Astrocyte (in vitro differentiated cells and primary cell): ENCODE results near the gene AP4S1. TPM values are rescaled to one million over a fixed set of nuclear protein-coding genes. Genes with fewer than 3 reads are reported as not detected.
"Not testable (repeated sequence)": the region's sequence is repeated elsewhere in the genome, so short reads cannot be mapped to it uniquely, and the experiment has no call there.

Experiments
- DNase-seq: peaks from one replicate; pipeline ENCODE4 v3.0.0-alpha.2; 2010; ENCODE audit warnings: low read depth
- FAIRE-seq: peaks from 2 replicates; lab custom pipeline; 2011; peaks lifted over from hg19 to GRCh38; lab: Jason Lieb, UNC
- H2AFZ ChIP-seq: 2 replicates; pipeline ENCODE4 v1.6.0; 2012; ENCODE audit warnings: low read depth, low read length, inconsistent platforms
- H3K27ac ChIP-seq: 2 replicates; pipeline ENCODE4 v1.5.1; 2011; ENCODE audit warnings: low read depth, low read length, inconsistent platforms
- H3K27me3 ChIP-seq: 2 replicates; pipeline ENCODE4 v1.6.0; 2011; ENCODE audit warnings: low read length, inconsistent platforms; ENCODE audit not compliant: insufficient read depth
- H3K36me3 ChIP-seq: 2 replicates; pipeline ENCODE4 v1.5.1; 2011; ENCODE audit warnings: low read length, inconsistent platforms; ENCODE audit not compliant: insufficient read depth
- H3K4me1 ChIP-seq: 2 replicates; pipeline ENCODE4 v1.5.1; 2011; ENCODE audit warnings: low read length, inconsistent platforms; ENCODE audit not compliant: insufficient read depth
- H3K4me2 ChIP-seq: 2 replicates; pipeline ENCODE4 v1.6.0; 2012; ENCODE audit warnings: low read length, inconsistent platforms
- H3K4me3 ChIP-seq: 2 replicates; pipeline ENCODE4 v1.5.1; 2011; ENCODE audit warnings: low read depth, mild to moderate bottlenecking, low read length, inconsistent platforms; ENCODE audit not compliant: insufficient read depth
- H3K79me2 ChIP-seq: 2 replicates; pipeline ENCODE4 v1.6.0; 2012; ENCODE audit warnings: mild to moderate bottlenecking, low read length, inconsistent platforms; ENCODE audit not compliant: insufficient read depth
- H3K9ac ChIP-seq: 2 replicates; pipeline ENCODE4 v1.6.0; 2012; ENCODE audit warnings: mild to moderate bottlenecking, low read length, inconsistent platforms
- H3K9me3 ChIP-seq: 2 replicates; pipeline ENCODE4 v1.5.1; 2012; ENCODE audit warnings: low read depth, mild to moderate bottlenecking, low read length, inconsistent platforms; ENCODE audit not compliant: insufficient read depth
- H4K20me1 ChIP-seq: 2 replicates; pipeline ENCODE4 v1.6.0; 2012; ENCODE audit warnings: low read length, inconsistent platforms; ENCODE audit not compliant: insufficient read depth
- H3K27ac Mint-ChIP-seq: one replicate; pipeline ENCODE4 v1.8.0; 2021; ENCODE audit warnings: mild to moderate bottlenecking, mixed read lengths; ENCODE audit not compliant: unreplicated experiment
- H3K27me3 Mint-ChIP-seq: one replicate; pipeline ENCODE4 v1.8.0; 2021; ENCODE audit warnings: low read depth, mixed read lengths; ENCODE audit not compliant: unreplicated experiment
- H3K36me3 Mint-ChIP-seq: one replicate; pipeline ENCODE4 v1.8.0; 2021; ENCODE audit warnings: low read depth, mixed read lengths; ENCODE audit not compliant: unreplicated experiment
- H3K4me1 Mint-ChIP-seq: one replicate; pipeline ENCODE4 v1.8.0; 2021; ENCODE audit warnings: low read depth, mixed read lengths; ENCODE audit not compliant: unreplicated experiment
- H3K4me3 Mint-ChIP-seq: one replicate; pipeline ENCODE4 v1.8.0; 2021; ENCODE audit warnings: mild to moderate bottlenecking, moderate library complexity, mixed read lengths; ENCODE audit not compliant: unreplicated experiment
- H3K9me3 Mint-ChIP-seq: one replicate; pipeline ENCODE4 v1.8.0; 2021; ENCODE audit warnings: mild to moderate bottlenecking, mixed read lengths; ENCODE audit not compliant: unreplicated experiment
- CTCF ChIP-seq: IDR thresholded peaks from 2 replicates; pipeline ENCODE4 v1.5.1; 2011; ENCODE audit warnings: low read depth, mild to moderate bottlenecking, inconsistent platforms, low read length, moderate library complexity; ENCODE audit not compliant: insufficient read depth
- EZH2 ChIP-seq: IDR thresholded peaks from 2 replicates; pipeline ENCODE4 v1.6.1; 2012; ENCODE audit warnings: mild to moderate bottlenecking, low read length, inconsistent platforms; ENCODE audit not compliant: insufficient read depth
- total RNA-seq: library from RNA; stranded (reverse); gene quantifications from 2 replicates; pipeline ENCODE4 v1.2.1, GENCODE V29; 2021

The AP4S1 gene
- total RNA-seq, 1 donor from 2014 or later: 5.7 TPM

GRCh38 chr14:31003284-31003683, 22.2 kb upstream of the AP4S1 start:
- Histone ChIP-seq H3K9me3 (no peaks in the 10 kb centered on the region), H3K27me3 (no peaks in the 10 kb centered on the region), H4K20me1 (peaks cover 88% of the 10 kb centered on the region), H3K4me2 (no peak overlapping the region), H3K27ac (no peak overlapping the region), H3K4me3 (no peak overlapping the region), H3K36me3 (peaks cover 3% of the 10 kb centered on the region), H3K9ac (no peak overlapping the region), H2AFZ (no peak overlapping the region), H3K79me2 (peaks cover 94% of the 10 kb centered on the region), H3K4me1 (no peaks in the 10 kb centered on the region)
- FAIRE-seq (no peak), DNase-seq (no peak)
- H3K27ac Mint-ChIP-seq: no peak overlapping the region
- H3K9me3 Mint-ChIP-seq: no peaks in the 10 kb centered on the region
- peaks cover 7% of the 10 kb centered on the region for H3K4me1 Mint-ChIP-seq
- peaks cover 14% of the 10 kb centered on the region for H3K36me3 Mint-ChIP-seq
- H3K4me3 Mint-ChIP-seq: no peak overlapping the region
- H3K27me3 Mint-ChIP-seq: no peaks in the 10 kb centered on the region
- TF ChIP-seq EZH2: no peak
- TF ChIP-seq CTCF: no peak

- H3K27me3 Mint-ChIP-seq, H3K9me3 Mint-ChIP-seq, H3K36me3 ChIP-seq, H3K9me3 ChIP-seq, H3K27me3 ChIP-seq, H3K4me2 ChIP-seq, H3K4me1 ChIP-seq, H3K4me1 Mint-ChIP-seq, H3K27ac ChIP-seq, H3K4me3 Mint-ChIP-seq, H3K27ac Mint-ChIP-seq, H3K9ac ChIP-seq, H3K4me3 ChIP-seq, FAIRE-seq, DNase-seq, H2AFZ ChIP-seq: not testable (repeated sequence)
- H3K36me3 Mint-ChIP-seq: peaks cover 10% of the 10 kb centered on the region
- peaks cover 94% of the 10 kb centered on the region for H3K79me2 ChIP-seq
- peaks cover 88% of the 10 kb centered on the region for H4K20me1 ChIP-seq
Measured at GRCh38 chr14:31004007-31004406, 21.4 kb upstream of the AP4S1 start.

DNA sequence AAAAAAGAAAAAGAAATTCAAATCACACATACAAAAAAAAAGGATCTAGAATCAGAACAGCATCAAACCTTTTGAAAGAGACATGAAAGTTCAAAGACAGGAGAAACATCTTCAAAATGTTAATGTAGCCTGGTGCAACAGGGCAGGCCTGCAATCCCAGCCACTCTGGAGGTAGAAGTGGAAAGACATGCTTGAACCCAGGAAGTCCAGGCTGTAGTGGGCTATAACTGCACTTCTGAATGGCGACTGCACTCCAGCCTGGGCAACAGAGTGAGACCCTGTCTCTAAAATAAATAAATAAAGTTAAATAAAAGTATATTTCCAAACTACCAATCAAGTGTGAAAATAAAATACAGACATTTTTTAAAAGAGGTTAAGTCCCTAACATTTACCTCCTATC, 18.7 kb upstream of the AP4S1 start:
- Mint-ChIP-seq H3K27me3 (no peaks in the 10 kb centered on the region), H3K27ac (no peak overlapping the region), H3K36me3 (peaks cover 6% of the 10 kb centered on the region), H3K4me3 (no peak overlapping the region), H3K4me1 (peaks cover 5% of the 10 kb centered on the region), H3K9me3 (no peaks in the 10 kb centered on the region)
- no peak overlapping the region for H3K4me2 ChIP-seq
- H3K4me1 ChIP-seq: no peaks in the 10 kb centered on the region
- H3K9ac ChIP-seq: no peak overlapping the region
- peaks cover 3% of the 10 kb centered on the region for H3K36me3 ChIP-seq
- no peaks in the 10 kb centered on the region for H3K27me3 ChIP-seq
- H3K79me2 ChIP-seq: peaks cover 93% of the 10 kb centered on the region
- FAIRE-seq (no peak), DNase-seq (no peak)
- H4K20me1 ChIP-seq: peaks cover 80% of the 10 kb centered on the region
- TF ChIP-seq CTCF: no peak
- TF ChIP-seq EZH2: no peak
- H3K9me3 ChIP-seq: no peaks in the 10 kb centered on the region
- no peak overlapping the region for H3K4me3 ChIP-seq
- no peak overlapping the region for H2AFZ ChIP-seq
- no peak overlapping the region for H3K27ac ChIP-seq
